ENCODE measurements around the gene RMND1. TPM values are rescaled to one million over a fixed set of nuclear protein-coding genes. Genes with fewer than 3 reads are reported as not detected.

Gene RMND1
- total and polyA plus RNA-seq, 2 of the 13 experiments (the other 11 are each of a cell fraction or from before 2014, with no cell fraction given), result 34.0 to 72.5 TPM

DNA sequence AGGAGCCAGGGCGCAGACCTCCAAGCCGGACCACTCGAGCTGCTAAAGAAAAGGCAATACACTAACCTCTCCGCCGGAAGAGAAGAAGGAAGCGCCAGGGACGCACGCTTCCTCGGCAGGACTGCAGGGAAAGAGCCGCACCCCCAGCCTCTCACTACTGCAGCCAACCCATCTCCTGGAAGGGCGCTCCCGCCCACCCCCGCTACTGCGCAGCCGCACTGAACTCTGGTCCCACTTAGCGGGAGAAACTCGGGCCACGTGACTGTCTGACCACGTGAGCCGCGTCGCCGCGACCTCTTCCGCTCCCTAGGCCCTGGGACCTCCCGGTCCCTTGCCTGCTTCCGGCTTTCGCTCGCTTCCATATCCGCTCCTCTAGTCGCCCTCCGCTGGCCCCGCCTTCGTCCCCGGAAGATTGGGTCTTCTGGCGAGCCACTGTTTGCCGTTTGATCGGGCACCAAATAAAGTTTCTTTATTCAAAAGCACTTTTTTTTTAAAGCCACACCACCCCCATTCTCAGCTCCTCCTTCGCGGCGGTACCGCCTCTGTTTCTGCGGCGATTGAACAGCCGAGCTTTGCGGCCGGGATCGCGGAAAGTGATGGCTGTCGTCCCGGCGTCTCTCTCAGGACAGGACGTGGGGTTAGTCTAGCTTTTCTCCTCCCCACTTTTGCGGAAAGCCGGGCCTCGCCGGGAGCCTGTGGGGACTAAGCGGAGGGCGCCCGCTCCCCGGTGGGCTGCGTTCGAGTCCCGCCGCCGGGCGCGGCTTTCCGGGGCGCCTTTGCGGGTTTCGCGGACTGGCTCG, at the start of gene RMND1 (continued):
- TF ChIP-seq, protein P1, sequence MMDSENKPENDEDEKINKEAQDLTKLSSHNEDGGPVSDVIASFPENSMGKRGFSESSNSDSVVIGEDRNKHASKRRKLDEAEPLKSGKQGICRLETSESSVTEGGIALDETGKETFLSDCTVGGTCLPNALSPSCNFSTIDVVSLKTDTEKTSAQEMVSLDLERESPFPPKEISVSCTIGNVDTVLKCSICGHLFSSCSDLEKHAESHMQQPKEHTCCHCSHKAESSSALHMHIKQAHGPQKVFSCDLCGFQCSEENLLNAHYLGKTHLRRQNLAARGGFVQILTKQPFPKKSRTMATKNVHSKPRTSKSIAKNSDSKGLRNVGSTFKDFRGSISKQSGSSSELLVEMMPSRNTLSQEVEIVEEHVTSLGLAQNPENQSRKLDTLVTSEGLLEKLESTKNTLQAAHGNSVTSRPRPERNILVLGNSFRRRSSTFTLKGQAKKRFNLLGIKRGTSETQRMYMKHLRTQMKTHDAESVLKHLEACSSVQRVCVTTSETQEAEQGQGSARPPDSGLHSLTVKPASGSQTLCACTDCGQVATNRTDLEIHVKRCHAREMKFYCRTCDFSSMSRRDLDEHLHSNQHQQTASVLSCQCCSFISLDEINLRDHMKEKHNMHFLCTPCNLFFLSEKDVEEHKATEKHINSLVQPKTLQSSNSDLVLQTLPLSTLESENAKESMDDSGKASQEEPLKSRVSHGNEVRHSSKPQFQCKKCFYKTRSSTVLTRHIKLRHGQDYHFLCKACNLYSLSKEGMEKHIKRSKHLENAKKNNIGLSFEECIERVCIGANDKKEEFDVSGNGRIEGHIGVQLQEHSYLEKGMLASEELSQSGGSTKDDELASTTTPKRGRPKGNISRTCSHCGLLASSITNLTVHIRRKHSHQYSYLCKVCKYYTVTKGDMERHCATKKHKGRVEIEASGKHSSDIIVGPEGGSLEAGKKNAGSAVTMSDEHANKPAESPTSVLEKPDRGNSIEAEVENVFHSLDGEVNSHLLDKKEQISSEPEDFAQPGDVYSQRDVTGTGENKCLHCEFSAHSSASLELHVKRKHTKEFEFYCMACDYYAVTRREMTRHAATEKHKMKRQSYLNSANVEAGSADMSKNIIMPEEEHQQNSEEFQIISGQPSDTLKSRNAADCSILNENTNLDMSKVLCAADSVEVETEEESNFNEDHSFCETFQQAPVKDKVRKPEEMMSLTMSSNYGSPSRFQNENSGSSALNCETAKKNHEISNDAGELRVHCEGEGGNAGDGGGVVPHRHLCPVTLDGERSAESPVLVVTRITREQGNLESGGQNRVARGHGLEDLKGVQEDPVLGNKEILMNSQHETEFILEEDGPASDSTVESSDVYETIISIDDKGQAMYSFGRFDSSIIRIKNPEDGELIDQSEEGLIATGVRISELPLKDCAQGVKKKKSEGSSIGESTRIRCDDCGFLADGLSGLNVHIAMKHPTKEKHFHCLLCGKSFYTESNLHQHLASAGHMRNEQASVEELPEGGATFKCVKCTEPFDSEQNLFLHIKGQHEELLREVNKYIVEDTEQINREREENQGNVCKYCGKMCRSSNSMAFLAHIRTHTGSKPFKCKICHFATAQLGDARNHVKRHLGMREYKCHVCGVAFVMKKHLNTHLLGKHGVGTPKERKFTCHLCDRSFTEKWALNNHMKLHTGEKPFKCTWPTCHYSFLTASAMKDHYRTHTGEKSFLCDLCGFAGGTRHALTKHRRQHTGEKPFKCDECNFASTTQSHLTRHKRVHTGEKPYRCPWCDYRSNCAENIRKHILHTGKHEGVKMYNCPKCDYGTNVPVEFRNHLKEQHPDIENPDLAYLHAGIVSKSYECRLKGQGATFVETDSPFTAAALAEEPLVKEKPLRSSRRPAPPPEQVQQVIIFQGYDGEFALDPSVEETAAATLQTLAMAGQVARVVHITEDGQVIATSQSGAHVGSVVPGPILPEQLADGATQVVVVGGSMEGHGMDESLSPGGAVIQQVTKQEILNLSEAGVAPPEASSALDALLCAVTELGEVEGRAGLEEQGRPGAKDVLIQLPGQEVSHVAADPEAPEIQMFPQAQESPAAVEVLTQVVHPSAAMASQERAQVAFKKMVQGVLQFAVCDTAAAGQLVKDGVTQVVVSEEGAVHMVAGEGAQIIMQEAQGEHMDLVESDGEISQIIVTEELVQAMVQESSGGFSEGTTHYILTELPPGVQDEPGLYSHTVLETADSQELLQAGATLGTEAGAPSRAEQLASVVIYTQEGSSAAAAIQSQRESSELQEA (CRISPR knock-in tag; IDR thresholded peaks at IDR 0.05; ENCODE audit: not compliant biosample characterization), result peak; percentile 49
- TF ChIP-seq ZFP36L1 (CRISPR knock-in tag; IDR thresholded peaks at IDR 0.05), result peak; percentile 99; the same call in 1 of the 2 replicates
- TF ChIP-seq SYNCRIP (IDR thresholded peaks at IDR 0.05; ENCODE audit: insufficient read depth, low read depth, low read length), result no peak
- TF ChIP-seq, protein P2, sequence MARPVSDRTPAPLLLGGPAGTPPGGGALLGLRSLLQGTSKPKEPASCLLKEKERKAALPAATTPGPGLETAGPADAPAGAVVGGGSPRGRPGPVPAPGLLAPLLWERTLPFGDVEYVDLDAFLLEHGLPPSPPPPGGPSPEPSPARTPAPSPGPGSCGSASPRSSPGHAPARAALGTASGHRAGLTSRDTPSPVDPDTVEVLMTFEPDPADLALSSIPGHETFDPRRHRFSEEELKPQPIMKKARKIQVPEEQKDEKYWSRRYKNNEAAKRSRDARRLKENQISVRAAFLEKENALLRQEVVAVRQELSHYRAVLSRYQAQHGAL (CRISPR knock-in tag; IDR thresholded peaks at IDR 0.05; ENCODE audit: not compliant biosample characterization), result peak; percentile 91
- TF ChIP-seq, protein P3, sequence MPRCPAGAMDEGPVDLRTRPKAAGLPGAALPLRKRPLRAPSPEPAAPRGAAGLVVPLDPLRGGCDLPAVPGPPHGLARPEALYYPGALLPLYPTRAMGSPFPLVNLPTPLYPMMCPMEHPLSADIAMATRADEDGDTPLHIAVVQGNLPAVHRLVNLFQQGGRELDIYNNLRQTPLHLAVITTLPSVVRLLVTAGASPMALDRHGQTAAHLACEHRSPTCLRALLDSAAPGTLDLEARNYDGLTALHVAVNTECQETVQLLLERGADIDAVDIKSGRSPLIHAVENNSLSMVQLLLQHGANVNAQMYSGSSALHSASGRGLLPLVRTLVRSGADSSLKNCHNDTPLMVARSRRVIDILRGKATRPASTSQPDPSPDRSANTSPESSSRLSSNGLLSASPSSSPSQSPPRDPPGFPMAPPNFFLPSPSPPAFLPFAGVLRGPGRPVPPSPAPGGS (CRISPR knock-in tag; IDR thresholded peaks at IDR 0.05), result peak; percentile 77; the same call in 1 of the 2 replicates
- TF ChIP-seq POLR2AphosphoS5 (IDR thresholded peaks at IDR 0.05; ENCODE audit: low read depth, low read length), result peak; percentile 93
- peak; percentile 85 for TF ChIP-seq TMF1 (CRISPR knock-in tag; IDR thresholded peaks at IDR 0.05; ENCODE audit: low read depth)
- 0 out of 2 replicates have a peak, but pooled peaks have one; percentile 66 for TF ChIP-seq MLLT10 (CRISPR knock-in tag; IDR thresholded peaks at IDR 0.05)
- TF ChIP-seq PLRG1 (conservative IDR thresholded peaks at IDR 0.05), result no peak
- TF ChIP-seq ZNF24 (IDR thresholded peaks at IDR 0.05), result peak; percentile 74; the same call in 1 of the 2 replicates
- TF ChIP-seq FOXC1 (CRISPR knock-in tag; IDR thresholded peaks at IDR 0.05; ENCODE audit: borderline replicate concordance), result peak; percentile 97
- peak; percentile 97 for TF ChIP-seq ZNF546 (CRISPR knock-in tag; conservative IDR thresholded peaks at IDR 0.05)
- TF ChIP-seq TCF12 (IDR thresholded peaks at IDR 0.05), result no peak
- TF ChIP-seq TCF12 (CRISPR knock-in tag; IDR thresholded peaks at IDR 0.05), result 0 out of 2 replicates have a peak, but pooled peaks have one; percentile 23
- no peak; the same call in 1 of the 2 replicates for TF ChIP-seq ZNF451 (CRISPR knock-in tag; IDR thresholded peaks at IDR 0.05)
- TF ChIP-seq SIN3A (IDR thresholded peaks at IDR 0.05; ENCODE audit: borderline replicate concordance, low read depth, low read length), result peak; percentile 98
- no peak; the same call in 1 of the 2 replicates for TF ChIP-seq ZIK1 (CRISPR knock-in tag; IDR thresholded peaks at IDR 0.05; ENCODE audit: borderline replicate concordance, low read depth)
- TF ChIP-seq ZBTB1 (CRISPR knock-in tag; IDR thresholded peaks at IDR 0.05; ENCODE audit: borderline replicate concordance), result no peak
- peak; percentile 94 for TF ChIP-seq MTA1 (CRISPR knock-in tag; IDR thresholded peaks at IDR 0.05; ENCODE audit: borderline replicate concordance)
- TF ChIP-seq SRY (CRISPR knock-in tag; IDR thresholded peaks at IDR 0.05), result peak; percentile 89

Data from HepG2 (cell line).